ENCODE data around the gene FGFR2.

DNA sequence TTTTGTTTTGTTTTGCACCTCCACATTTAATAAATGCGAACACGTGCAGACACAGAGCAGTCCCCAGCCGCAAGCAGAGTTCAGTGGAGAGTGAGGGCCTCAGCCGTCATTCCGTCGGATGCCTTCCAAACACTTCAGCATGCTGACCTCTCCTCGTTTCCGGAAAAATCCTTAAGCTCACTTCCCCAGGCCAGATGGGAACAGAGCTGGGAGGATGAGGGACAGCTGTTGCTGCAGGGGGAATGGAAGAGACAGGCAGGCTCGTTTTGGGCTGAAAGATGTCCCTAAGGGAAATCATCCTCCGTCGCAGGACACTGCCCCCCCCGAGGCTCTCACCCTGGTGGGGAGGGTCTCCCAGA is 17.2 kb upstream of the FGFR2 start:
- TF ChIP-seq, protein P1, sequence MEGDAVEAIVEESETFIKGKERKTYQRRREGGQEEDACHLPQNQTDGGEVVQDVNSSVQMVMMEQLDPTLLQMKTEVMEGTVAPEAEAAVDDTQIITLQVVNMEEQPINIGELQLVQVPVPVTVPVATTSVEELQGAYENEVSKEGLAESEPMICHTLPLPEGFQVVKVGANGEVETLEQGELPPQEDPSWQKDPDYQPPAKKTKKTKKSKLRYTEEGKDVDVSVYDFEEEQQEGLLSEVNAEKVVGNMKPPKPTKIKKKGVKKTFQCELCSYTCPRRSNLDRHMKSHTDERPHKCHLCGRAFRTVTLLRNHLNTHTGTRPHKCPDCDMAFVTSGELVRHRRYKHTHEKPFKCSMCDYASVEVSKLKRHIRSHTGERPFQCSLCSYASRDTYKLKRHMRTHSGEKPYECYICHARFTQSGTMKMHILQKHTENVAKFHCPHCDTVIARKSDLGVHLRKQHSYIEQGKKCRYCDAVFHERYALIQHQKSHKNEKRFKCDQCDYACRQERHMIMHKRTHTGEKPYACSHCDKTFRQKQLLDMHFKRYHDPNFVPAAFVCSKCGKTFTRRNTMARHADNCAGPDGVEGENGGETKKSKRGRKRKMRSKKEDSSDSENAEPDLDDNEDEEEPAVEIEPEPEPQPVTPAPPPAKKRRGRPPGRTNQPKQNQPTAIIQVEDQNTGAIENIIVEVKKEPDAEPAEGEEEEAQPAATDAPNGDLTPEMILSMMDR (conservative IDR thresholded peaks at IDR 0.05) = no peak
- TF ChIP-seq ZFX (IDR thresholded peaks at IDR 0.05) = no peak

Measured in C4-2B (cell line).